GM20000 (cell line): ENCODE data around the gene GPC1.
"Not testable (repeated sequence)": the region's sequence is repeated elsewhere in the genome, so short reads cannot be mapped to it uniquely, and the experiment has no call there.

Source experiments
- DNase-seq: peaks from one replicate; pipeline ENCODE4 v3.0.0; 2012; ENCODE audit warnings: low spot score
- TF ChIP-seq, protein P1 (sequence below): IDR thresholded peaks from 2 replicates; pipeline ENCODE4 v1.5.1; 2012; ENCODE audit warnings: mild to moderate bottlenecking, control low read depth; ENCODE audit errors: extremely low read depth, missing control alignments

GPC1 gene

DNA sequence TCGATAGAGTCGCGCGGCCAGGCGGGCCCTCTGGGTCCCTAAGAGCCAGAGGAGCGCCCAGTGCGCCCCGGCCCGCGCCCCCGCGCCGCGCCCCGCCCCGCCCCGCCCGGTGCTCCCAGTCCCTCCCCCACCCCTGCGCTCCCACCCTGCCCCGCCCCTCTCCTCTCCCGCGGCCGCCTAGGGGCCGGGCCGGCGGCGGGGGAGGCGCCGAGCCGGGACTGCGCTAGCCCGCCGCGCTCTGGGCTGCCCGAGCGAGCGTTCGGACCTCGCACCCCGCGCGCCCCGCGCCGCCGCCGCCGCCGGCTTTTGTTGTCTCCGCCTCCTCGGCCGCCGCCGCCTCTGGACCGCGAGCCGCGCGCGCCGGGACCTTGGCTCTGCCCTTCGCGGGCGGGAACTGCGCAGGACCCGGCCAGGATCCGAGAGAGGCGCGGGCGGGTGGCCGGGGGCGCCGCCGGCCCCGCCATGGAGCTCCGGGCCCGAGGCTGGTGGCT is at the start of gene GPC1:
Gene GPC1 (plus strand): TSS at position 207 of the 491 bp plus-strand sequence. CDS start 256 bp downstream, at position 463.
- peak; percentile 91 for DNase-seq
- TF ChIP-seq, protein P1, sequence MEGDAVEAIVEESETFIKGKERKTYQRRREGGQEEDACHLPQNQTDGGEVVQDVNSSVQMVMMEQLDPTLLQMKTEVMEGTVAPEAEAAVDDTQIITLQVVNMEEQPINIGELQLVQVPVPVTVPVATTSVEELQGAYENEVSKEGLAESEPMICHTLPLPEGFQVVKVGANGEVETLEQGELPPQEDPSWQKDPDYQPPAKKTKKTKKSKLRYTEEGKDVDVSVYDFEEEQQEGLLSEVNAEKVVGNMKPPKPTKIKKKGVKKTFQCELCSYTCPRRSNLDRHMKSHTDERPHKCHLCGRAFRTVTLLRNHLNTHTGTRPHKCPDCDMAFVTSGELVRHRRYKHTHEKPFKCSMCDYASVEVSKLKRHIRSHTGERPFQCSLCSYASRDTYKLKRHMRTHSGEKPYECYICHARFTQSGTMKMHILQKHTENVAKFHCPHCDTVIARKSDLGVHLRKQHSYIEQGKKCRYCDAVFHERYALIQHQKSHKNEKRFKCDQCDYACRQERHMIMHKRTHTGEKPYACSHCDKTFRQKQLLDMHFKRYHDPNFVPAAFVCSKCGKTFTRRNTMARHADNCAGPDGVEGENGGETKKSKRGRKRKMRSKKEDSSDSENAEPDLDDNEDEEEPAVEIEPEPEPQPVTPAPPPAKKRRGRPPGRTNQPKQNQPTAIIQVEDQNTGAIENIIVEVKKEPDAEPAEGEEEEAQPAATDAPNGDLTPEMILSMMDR, result no peak

DNA sequence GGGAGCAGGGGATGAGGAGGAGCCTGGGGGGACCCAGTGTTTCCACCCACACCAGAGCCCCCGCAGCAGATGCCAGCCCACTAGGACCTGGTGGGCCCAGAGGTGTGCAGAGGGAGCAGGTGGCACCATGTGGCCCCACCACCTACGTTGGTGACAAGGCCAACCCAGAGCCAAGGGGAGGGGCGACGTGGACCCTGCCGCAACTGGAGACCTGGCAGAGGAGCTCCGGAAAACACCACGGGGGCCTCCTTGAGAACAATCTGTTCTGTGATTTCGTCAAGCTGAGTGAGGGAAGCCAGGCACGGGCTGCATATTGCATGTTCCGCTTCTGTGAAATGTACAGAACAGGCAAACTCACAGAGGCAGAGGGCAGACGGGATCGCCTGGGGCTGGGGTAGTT is 49.1 kb upstream of the GPC1 start:
- no peak for DNase-seq
- TF ChIP-seq, protein P1, result no peak

DNA sequence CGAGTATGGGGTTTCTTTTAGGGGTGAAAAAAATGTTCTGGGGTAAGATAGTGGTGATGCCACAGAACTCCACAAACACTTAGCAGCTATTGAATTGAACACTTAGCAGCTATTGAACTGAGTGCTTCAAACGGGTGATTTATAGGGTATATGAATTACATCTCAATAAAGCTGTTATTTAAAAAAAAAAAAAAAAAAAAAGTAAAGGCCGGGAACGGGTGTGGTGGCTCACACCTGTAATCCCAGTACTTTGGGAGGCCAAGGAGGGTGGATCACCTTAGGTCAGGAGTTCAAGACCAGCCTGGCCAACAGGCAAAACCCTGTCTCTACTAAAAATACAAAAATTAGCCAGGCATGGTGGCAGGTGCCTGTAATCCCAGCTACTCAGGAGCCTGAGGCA is 48.7 kb upstream of the GPC1 start:
- DNase-seq, result not testable (repeated sequence)

GRCh38 chr2:240387325-240387668 is 48.2 kb upstream of the GPC1 start:
- no peak for DNase-seq
- TF ChIP-seq, protein P1, result no peak

GRCh38 chr2:240387669-240388358 is 47.6 kb upstream of the GPC1 start:
- no peak for DNase-seq
- TF ChIP-seq, protein P1, result no peak

DNA sequence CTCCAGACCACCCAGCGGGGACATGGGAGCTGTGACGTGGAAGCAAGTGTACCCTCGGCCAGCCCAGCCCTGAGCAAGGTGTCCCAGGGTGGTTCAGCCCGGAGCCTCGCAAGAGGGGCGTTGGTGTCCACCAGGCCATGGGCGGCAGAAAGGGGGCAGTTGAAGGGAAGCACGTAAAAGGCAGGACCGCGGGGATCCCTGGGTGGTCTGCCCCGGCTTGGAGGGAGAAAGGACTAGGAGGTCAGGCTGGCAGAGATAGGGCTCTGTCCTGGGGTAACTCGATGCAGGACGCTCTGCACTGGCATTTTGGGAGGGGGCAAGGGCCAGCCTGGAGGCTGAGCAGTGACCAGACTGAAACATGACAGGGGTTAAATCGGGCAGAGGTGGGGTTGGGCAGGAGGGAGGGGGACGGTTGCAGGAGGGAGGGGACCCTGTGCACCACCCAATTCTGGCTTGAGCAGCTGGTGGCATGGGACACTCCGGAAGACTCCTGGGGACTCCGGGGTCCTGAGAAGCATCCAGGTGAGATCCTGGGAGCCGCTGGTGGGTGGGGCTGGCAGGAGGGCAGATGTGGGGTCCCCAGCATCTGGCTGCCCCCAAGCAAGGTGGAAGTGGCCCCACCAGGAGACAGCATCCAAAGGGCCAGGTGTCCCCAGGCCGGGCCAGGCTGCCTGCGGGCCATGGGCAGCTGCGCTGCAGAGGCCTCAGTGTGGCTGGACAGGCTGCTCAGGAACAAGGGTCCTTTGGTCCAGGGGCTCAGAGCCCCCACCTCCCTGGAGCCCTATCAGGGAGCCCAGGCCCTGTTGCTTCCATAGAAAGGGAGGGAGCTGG is 46.8 kb upstream of the GPC1 start:
- TF ChIP-seq, protein P1, result no peak
- DNase-seq, result no peak

DNA sequence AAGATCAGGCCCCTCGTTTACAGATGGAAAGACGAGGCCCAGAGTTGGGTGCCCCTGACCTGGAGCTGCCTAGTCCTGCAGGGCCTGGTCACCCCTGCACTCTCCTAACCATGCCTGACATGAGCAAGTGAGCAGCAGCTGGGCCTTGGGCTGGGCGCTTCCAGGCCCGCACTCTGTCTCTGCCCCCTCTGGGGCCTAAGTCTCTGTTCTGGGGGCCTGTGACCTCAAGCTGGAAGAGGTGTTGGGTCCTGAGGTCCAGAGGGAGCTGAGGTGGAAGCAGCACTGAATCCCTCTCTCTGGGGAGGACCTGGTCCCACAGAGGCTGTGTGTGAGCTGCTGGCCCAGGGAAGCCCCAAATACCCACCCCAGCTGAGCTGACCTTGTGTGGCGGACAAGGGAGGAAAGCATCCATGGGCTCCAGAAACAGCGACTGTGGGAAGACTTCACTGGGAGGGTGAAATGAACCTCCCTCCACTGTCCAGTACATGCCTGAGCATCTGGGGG is 46.1 kb upstream of the GPC1 start:
- TF ChIP-seq, protein P1, result no peak
- DNase-seq, result no peak
